ENCODE data around the gene FARS2.
"Not testable (repeated sequence)": the region's sequence is repeated elsewhere in the genome, so short reads cannot be mapped to it uniquely, and the experiment has no call there.

Gene FARS2

DNA sequence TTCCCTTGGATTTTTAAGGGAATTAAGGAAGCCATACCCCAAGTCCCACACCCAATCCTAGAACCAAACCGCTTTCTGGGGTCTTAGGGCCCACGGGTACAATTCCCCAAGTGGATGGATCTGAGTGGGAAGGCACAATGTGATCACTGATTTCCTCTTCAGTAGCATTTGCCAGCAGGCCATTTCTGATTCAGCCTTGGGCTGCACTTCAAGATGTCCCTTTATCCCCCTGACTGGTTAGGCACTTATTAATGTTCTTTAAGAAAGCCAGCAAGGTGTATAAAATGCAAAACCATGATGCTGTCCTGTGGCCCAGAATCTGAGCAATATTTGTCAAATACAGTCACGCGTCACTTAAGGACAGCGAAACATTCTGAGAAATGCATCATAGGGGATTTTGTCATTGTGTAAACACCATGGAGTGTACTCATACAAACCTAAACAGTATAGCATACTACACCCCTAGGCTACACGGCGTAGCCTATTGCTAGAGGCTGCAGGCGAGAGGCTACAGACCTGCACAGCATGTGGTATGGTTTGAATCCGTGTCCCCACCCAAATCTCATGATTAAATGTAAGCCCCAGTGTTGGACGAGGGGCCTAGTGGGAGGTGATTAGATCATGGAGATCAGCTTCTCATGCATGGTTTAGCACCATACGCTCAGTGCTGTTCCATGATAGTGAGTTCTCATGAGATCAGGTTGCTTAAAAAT, 511.3 kb downstream of the FARS2 start:
- no peak for DNase-seq

DNA sequence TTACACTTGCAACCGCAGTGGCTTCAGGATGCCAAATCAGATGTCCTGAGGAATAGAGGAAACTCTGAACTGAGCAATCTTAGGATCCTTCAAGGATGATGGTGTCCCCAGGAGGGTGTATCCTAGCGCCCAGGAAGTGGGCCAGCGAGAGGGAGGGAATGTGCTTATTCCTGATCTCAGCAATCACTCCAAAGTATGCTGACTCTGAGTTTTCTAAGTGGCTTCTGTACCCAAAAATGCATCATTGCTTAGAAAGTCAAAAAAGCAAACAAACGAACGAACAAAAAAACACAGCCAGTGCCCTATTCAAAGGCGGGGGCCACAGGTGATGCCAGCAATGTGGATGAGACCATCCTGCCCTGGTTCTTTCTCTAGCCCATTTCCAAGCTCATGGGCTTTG, 514.8 kb downstream of the FARS2 start:
- no peak for DNase-seq

DNA sequence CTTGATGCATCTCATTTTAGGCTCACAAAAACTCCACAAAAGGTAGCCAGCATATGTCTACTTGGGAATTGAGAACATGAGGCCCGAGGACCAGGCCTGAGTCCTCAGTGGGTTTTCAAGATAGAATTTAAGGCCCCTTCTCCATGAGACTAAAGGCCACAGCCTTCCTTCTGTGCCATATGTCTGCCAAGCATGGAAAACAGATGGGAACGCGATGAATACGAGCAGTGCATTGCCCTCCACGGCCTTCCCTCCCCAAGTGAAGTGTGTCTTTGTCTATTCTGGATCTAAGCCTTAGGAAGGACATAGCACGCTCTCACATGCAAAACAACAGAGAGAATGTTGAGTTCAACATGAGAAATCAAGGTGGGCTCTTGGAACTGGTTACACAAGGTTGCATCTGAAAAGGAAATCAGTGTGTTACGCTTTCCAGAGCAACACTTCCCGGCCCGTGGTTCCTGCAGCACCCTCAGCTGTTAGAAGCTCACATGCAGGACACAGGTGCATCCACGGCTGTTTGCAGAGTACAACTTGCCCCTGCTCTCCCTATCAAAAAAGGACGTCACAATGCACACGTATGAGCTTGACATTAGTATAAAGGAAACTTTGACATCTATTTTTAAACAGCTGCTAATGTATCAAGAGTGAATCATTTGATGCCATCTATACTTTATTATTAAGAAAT, 515.5 kb downstream of the FARS2 start:
- DNase-seq = no peak

DNA sequence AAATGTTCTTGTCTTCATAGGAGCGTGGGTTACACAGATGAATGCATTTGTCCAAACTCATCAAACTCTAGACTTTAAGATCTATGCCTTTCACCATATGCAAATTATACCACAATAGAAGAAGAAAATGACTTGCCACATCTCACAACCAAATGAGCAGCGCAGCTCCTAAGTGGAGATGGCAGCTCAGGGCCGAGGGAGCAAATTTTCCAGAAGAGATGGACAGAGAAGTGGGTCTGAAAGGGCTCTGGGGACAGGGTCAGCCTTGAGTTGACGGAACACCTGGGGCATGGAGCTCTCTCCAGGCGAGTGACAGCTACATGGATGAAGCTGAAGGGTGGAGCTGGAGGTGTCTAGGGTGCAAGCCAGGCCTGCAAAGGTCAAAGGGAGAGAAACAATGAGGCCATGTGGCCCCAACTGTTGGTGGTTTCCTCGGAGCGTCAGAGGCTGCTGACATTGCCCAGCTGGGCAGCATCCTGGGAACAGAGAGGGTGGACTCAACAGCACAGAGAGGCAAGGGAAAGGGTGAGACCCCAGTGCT, 517.1 kb downstream of the FARS2 start:
- no peak for DNase-seq

DNA sequence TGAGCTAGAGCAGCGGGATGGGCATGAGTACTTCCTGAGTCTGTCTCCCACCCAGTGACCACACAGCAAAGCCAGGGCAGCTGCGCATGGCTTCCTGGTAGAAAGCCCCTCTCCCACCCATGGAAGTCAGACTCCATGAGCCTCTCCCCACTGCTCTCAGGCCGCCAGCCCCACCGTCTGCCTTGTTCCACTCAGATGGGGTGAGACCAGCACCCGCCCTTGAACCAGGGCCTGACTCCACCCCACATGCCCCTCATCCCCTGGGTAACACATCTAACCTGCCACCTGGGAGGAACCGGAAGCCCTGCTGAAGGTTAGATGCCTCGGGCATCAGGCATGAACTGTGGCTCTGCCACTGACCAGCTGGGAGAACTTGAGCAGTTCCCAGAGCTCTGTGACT, 517.6 kb downstream of the FARS2 start:
- no peak for DNase-seq

DNA sequence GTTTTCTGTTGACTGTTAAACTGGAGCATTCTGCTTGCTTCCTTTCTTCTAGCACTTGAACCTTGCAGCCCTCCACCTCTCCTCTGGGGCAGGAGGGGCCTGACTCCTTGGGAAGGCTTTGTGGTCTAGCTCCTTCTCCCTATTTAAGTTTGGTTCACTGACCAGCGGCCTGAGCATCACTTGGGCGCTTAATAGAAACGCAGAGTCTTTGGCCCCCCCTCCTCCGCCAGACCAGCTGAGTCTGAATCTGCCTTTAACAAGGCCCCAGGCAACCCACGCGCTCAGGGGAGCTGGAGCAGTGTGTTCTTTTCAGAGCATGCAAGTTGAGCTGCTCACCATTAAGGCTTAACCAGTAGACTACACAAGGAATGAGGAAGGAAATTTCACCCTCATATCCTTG, 519.7 kb downstream of the FARS2 start:
- no peak for DNase-seq

DNA sequence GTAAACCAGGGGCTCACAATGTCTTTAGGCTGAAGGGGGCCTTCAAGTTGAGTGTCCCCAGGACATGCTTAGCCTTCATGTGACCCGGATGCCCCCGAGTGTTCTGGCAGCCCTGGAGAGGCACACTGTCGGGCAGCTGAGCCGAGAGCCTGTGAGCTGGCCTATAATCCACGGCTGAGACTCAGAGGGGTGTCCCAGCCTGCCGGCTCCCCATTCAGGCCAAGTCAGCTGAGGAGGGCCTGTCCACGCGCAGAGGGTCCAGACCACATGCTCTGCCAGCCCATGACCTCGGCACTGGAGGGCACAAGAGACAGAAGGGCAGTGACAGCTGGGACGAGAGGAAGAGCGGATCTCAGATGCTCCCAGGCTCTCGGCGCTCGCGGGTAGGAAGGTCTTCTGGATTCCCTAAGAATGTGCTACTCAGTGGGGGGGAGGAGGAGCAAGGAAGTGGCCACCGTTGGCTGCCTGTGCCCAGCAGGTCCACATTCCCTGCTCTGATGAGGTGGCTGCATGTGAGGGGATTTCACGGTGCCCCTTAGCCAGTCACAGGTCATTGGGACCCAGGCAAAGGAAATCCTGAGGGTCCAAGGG, 520.7 kb downstream of the FARS2 start:
- DNase-seq = no peak

DNA sequence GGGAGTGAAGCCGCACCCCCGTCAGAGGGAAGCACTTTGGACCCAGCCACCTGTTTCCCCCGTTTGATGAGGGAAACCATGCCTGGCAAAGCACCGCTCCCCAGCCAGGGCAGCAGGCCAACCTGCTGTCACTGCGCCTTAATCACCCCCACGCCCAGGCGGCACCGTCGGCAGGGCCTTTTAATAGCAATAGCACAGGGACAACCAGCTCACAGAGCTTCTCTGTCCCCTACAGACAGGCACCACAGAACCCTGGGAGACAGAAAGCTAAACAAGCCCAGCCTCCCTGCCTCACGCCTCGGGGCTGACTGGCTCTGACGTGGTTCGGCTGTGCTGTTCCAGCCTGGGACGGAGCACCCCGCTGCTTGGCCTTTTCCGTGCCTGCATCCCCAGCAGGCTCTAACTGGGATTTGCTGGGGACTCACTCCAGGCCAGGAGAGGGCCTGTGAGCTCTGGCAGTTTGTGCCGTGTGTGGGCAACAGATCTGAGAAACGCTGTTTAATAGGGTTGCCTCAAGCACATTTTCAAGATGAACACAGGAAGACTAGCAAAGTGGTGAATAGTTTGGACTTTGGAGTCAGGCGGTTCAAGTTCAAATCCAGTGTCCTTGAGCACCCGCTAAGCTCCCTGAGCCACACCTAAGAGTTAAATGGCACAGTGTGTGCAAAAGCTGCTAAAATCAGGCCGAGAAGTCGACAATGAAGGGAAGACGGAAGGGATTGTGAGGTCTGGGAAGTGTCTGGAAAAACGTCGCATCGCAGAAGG, 521.7 kb downstream of the FARS2 start:
- no peak for DNase-seq

DNA sequence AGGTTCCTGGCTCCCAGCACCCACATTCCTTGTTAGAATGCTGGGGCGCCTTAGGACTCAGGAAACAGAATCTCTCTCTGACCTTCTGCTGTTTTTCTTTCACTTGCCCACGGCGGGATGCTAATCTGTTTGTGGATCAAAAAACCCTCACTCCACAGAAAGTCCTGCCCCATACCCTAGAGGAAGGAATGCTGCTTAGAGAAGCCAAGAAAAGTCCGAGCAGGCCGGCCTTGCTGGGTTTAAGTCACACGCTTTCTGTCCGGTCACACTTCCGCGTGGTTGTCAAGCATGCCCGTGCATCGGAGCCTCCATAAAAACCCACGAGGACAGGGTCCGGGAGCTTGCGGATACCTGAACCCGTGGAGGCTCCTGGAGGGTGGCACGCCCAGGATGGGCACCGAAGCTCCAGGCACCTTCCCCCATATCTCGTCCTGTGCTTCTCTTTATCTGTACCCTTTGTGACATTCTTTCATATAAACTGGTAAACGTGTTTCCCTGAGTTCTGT, 522.3 kb downstream of the FARS2 start:
- no peak for DNase-seq

DNA sequence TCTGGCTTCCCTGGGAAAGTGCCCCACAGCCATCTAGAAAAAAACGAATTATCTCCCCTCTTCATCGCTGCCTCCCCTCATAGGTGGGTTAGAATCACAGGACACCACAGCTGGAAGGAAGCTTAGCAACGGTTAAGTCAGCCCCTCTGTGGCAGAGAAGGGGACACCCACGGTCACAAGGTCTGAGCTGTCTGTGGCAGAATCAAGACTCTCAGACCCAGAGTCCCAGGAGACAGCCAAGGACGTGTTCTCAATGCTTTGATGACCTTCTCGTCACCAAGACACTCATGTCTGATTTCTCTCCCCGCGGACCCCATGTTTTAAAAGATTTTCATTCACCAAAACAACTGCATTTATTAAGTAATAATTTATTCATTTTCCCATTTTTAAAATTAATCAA, 523.9 kb downstream of the FARS2 start:
- no peak for DNase-seq

DNA sequence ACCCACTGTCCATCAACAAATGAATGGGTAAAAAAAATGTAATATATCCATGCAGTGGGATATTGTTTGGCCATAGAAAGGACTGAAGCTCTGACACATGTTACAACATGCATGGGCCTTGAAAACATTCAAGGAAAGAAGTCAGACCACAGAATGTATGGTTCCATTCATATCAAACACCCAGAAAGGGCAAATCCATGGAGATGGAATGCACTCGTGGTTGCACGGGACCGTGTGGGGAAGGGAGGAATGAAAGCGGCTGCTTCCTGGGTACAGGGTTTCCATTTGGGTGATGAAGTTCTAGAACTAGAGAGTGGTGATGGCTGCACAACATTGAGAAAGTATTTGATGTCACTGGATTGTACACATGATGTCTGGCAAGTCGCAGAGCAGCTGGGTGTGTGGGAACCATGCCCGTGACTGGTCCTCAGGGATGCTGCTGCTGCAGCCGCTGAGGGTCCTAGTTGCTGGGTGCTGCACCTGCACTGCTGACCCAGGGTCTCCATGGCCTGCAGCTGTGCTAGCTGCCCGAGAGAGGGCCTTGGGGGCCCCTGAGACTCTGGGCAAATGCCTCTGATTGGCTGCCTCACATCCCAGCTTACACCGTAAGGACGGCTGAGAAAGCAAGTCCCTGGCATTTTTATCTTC, 525.1 kb downstream of the FARS2 start:
- no peak for DNase-seq

DNA sequence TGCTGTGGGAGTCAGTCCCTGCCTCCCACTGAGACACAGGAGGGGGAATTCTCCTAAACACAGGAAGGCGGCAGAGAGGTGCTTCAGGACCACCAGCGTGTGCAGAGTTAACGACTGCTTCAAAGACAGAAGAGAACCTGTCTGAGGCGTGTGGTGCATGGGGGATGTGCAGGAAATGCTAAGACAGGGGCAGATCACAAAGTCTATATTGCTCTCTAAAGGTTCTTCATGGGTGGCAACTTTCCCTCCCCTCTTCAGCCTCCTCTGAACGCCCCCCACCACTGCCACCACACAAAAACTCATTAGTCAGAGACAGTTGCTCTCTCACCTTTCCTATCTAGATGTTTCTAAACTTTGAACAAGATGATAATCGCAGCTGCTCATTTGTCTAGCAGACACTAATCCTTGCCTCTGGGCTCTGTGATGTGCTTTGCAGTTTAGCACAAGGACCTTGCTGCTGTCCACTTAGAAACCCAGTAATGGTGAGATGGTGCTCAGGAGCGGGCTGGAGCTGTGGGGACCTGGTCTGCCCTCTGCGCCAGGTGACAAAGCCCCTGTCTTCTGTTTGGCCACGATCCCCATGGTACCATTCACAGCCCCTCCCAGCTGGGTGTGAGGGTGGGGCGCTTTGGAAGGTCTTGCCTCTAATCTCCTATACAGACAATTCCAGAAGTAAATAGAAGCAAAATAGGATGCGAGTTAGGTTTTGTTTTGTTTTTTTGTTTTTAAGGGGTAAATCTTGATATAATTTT, 525.8 kb downstream of the FARS2 start:
- DNase-seq = no peak

DNA sequence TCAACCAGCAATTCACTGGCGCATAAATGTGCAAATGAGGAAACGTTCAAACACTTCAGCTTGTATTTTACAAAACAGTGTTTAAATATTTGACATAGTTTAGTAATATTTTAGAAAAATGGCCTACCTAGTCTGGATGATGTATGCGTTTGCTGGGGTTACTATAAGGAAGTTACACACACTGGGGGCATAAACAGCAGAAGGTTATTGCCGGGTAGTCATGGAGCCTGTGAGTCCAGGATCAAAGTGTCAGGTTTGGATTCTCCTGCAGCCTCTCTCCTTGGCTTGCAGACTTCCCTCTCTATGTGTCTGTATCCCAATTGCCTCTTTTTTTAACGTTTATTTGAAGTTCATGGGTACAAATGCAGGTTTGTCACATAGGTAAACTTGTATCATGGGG, 528.1 kb downstream of the FARS2 start:
- not testable (repeated sequence) for DNase-seq

DNA sequence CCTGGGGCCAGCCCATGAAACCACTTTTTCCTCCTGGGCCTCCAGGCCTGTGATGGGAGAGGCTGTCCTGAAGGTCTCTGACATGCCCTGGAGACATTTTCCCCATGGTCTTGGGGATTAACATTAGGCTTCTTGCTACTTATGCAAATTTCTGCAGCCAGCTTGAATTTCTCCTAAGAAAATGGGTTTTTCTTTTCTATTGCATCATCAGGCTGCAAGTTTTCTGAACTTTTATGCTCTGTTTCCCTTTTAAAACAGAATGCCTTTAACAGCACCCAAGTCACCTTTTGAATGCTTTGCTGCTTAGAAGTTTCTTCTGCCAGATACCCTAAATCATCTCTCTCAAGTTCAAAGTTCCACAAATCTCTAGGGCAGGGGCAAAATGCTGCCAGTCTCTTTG, 535.2 kb downstream of the FARS2 start:
- DNase-seq = not testable (repeated sequence)

DNA sequence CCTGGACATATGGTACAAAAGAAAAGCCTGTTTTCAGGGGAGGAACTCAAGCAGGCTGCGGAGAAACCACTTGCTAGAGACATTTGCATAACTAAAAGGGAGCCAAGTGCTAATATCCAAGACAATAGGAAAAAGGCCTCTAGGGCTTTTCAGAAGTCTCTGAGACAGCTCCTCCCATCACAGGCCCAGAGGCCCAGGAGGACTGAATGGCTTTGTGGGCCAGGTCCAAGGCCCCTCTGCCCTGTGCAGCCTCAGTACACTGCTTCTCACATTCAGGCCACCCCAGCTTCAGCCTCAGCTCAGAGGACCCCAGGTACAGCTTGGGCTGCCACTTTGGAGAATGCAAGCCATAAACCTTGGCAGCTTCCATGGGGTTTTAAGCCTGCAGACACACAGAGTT, 545.1 kb downstream of the FARS2 start:
- not testable (repeated sequence) for DNase-seq

DNA sequence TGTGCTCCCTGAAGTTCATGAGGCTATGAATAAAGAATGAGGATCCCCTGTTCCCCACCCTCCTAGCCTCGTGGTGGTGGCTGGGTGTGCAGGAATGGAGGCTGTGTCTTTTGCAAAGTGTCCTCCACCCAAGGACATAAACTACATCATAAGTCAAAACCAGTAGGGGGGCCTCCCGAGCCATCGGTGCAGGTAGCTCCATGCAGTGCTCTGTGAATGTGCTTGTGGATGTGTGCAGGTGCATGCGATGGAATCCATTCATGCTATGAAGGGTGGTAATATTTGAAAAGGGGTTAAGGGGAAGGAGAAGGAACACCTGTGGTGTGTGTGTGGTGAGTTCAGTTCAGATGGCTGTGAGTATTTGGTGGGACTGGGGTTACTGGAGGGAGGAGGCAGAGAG, 548.1 kb downstream of the FARS2 start:
- no peak for DNase-seq

DNA sequence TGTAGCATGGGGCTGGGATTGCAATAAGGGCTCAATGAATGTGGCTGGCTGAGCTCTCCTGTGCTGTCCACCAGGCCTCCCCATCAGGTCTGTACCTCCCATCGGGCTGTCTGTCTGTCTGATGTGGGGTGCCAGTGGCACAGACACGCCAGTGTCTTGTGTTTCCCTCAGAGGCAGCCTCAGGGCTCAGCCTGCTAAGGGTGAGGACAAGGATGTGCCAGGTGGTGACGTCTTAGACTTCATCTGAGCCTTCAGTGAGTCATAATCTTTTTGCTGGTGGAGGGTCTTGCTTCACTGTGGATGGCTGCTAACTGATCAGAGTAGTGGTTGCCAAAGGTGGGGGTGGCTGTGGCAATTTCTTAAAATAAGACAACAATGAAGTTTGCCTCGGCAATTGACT, 550.7 kb downstream of the FARS2 start:
- DNase-seq = no peak

DNA sequence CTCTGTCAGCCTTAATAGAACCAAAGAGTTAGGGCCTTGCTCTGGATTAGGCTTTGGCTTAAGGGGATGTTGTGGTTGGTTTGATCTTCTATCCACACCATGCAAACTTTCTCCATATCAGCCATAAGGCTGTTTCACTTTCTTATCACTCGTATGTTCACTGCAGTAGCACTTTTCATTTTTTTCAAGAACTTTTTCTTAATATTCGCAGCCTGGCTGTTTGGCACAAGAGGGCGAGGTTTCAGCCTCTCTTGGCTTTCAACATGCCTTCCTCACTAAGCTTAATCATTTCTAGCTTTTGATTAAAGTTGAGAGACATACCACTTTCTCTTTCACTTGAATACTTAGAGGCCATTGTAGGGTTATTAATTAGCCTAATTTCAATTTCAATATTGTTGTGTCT, 552.3 kb downstream of the FARS2 start:
- DNase-seq = peak; percentile 33

DNA sequence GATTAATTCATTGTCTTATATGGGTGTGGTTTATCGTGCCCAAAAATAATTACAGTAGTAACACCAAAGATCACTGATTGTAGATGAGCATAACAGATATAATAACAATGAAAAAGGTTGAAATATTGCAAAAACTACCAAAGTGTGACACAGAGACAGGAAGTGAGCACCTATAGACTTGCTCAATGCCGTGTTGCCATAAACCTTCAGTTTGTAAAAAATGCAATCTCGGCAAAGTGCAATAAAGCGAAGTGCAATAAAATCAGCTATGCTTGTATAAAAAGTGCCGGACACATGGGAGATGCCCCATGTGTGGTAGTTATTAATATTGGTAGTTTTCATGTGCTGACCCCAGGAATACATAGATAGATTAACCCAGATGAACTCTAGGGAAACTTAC, 552.8 kb downstream of the FARS2 start:
- DNase-seq = no peak

DNA sequence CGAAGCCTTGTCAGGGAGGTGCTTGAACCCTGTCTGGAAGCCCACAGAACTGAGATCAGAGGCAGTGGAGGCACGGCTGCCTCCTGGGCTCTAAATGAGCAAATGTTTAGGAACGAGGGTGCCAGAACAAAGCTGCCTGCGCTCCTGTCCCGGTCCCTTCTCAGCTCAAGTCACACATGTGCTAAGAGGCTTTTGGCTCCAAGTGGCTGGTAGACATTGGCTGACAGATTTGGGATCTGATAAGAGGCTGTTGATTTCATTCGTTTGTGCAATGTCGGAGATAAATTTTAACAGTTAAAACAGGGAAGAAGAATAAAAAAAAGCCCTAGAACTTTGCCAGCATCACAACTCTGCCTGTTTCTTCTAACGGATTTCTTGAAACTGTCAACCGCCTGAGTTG, 553.6 kb downstream of the FARS2 start:
- no peak for DNase-seq

DNA sequence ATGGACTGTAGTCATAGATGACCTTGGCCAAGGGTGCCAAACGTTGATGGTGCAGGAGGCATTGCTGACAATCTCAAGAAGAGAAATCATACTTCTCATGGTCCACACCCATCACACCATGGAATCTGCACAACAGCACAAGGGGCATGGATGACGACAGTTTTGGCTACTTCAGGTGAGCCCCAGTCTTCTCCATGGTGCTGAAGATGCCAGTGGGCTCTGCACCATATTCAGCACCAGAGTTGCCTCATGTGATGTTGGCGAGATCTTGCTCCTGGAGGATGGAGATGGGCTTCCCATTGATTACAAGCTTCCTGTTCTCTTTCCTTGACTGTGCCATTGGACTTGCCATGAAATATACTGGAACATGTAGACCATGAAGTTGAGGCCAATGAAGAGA, 556.6 kb downstream of the FARS2 start:
- DNase-seq = no peak

DNA sequence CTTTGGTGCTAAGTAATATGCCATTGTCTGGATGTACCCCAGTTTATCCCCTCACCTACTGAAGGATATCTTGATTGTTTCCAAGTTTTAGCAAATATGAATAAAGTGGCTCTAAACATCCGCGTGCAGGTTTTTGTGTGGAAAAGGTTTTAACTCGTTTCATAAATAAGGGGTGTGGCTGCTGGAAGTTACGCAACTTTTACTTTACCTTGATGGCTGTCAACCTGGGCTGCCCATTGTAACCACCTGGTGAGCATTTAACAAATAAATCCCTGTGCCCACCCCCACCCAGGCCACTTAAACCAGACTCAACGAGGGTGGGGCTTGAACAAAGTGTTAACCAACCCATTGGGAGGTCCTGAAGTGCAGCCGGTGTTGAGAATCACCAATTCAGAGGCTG, 557.6 kb downstream of the FARS2 start:
- no peak for DNase-seq

Data from activated CD4-positive, alpha-beta T cell treated with anti-CD3 and anti-CD28 coated beads, Interleukin-2, Interleukin-6, amounts not matched to agents 100 ng/mL and 50 ng/mL, durations not matched to agents 16 hours and 8 hours (primary cell).